HFF-Myc (cell line): ENCODE data around the gene TADA2B.
"Not testable (repeated sequence)": the region's sequence is repeated elsewhere in the genome, so short reads cannot be mapped to it uniquely, and the experiment has no call there.

Experiments used
- DNase-seq: peaks from one replicate; pipeline ENCODE4 v3.0.0-alpha.2; 2011; ENCODE audit warnings: low read depth; ENCODE audit errors: extremely low read depth
- H3K4me3 ChIP-seq: replicated peaks from 2 replicates; pipeline ENCODE4 v1.5.1; 2011; ENCODE audit warnings: low read depth, mild to moderate bottlenecking, control low read depth, low read length
- TF ChIP-seq, protein P1 (sequence below): IDR thresholded peaks from 2 replicates; pipeline ENCODE4 v1.5.1; 2012; ENCODE audit warnings: mild to moderate bottlenecking, low read depth, low read length, control low read depth; ENCODE audit errors: missing control alignments

Gene TADA2B

DNA sequence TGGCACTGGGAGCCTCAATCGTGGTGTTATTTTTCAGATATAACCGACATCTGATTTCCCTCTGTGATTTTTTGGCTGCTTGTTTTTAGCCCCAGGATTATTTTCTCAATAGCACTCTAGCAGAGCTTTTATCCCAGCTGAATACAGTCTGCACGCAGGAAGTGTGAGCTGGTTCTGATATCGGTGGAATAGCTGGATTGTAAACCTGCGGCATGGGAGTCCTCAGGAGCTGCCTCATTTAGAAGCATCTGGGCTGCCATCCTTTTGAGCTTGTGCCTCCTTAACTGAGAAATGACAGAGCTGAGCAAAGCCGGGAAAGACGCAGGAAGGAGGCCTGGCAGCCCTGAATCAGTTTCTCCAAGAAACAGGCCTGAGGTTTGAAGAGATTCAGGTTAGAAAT is 53.1 kb downstream of the TADA2B start:
- no peak for DNase-seq
- TF ChIP-seq, protein P1, sequence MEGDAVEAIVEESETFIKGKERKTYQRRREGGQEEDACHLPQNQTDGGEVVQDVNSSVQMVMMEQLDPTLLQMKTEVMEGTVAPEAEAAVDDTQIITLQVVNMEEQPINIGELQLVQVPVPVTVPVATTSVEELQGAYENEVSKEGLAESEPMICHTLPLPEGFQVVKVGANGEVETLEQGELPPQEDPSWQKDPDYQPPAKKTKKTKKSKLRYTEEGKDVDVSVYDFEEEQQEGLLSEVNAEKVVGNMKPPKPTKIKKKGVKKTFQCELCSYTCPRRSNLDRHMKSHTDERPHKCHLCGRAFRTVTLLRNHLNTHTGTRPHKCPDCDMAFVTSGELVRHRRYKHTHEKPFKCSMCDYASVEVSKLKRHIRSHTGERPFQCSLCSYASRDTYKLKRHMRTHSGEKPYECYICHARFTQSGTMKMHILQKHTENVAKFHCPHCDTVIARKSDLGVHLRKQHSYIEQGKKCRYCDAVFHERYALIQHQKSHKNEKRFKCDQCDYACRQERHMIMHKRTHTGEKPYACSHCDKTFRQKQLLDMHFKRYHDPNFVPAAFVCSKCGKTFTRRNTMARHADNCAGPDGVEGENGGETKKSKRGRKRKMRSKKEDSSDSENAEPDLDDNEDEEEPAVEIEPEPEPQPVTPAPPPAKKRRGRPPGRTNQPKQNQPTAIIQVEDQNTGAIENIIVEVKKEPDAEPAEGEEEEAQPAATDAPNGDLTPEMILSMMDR, result no peak
- no peak overlapping the region for H3K4me3 ChIP-seq

DNA sequence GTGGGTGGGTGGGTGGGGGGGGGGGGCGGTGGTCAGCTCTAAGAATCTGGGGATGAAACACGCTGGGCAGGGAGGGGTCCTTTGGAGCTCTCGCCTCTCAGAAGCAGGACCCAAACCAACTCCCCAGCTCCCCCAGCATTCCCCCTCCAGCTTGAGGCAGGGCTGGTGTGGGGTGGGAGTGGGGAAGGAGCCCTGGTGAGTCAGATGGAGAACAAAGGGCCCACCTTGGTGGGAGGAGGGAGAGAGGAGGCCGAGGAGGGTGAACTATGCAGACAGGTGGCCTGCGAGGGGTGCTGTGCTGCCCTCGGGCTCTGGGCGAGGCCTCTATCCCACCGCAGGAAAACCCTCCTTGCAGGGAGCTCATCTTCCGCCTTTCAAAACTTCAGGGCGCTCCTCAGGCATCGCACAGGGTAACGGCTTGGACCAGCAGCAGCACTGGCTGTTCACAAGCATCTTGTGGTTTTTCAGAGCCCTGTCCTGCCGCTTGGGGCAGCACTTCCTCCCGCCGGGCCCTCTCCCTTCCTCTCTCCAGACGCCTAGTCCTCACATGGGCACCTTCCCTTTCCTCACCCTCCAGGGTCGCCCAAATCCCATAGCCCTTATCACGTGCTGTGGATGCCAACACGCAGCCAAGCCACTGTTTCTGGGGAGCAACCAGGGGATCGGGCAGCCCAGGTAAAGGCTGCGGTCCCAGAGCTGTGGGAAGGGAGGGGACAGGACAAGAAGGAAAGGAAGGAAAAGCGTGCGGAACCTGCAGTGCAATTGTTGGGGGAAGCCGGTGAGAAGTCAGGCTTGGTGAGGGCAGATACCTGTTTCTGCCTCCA is 58.7 kb downstream of the TADA2B start:
- TF ChIP-seq, protein P1, result peak; percentile 83
- peak overlapping the region; percentile 24 for H3K4me3 ChIP-seq
- DNase-seq, result no peak

DNA sequence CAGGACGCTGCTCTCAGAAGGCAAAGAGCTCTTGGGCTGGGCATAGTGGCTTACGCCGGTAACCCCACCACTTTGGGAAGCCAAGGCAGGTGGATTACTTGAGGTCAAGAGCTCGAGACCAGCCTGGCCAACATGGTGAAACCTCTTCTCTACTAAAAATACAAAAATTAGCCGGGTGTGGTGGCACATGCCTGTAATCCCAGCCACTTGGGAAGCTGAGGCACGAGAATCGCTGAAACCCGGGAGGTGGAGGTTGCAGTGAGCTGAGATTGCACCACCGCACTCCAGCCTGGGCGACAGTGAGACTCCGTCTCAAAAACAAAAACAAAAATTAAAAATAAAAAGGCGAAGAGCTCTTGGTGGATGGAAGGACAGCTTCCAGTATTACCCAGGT is 59.3 kb downstream of the TADA2B start:
- DNase-seq, result not testable (repeated sequence)

DNA sequence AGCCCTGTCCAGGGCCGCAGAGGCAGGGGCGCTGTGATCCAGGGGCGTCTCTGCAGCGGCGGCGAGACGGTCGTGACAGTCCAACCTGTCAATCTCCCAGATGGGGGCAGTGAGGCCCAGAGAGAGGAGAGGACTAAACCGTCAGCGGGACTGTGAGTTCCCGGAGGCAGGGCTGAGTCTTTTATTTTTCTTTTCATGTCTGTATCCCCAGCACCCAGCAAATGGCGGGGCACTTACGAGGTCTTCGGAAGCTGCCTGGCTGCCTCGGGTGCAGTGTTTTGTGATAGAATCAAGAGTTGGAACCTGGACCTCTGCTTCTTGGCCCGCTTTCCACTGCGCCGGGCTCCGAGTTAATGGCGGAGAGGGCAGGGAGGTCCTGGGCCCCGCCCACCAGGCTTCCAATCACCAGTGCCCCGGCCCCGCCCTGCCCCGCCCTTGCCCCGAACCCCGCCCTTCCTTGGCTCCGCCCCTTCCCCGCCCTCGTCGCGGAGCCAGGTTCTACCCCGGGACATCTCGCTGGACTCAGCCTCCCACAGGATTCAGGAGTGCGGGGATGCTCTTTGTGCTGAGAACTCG is 59.9 kb downstream of the TADA2B start:
- TF ChIP-seq, protein P1, result no peak
- peak overlapping the region; percentile 61 for H3K4me3 ChIP-seq
- DNase-seq, result no peak

More for the DNA sequence above, 59.3 kb downstream of the TADA2B start:
- peak overlapping the region; percentile 61 for H3K4me3 ChIP-seq

DNA sequence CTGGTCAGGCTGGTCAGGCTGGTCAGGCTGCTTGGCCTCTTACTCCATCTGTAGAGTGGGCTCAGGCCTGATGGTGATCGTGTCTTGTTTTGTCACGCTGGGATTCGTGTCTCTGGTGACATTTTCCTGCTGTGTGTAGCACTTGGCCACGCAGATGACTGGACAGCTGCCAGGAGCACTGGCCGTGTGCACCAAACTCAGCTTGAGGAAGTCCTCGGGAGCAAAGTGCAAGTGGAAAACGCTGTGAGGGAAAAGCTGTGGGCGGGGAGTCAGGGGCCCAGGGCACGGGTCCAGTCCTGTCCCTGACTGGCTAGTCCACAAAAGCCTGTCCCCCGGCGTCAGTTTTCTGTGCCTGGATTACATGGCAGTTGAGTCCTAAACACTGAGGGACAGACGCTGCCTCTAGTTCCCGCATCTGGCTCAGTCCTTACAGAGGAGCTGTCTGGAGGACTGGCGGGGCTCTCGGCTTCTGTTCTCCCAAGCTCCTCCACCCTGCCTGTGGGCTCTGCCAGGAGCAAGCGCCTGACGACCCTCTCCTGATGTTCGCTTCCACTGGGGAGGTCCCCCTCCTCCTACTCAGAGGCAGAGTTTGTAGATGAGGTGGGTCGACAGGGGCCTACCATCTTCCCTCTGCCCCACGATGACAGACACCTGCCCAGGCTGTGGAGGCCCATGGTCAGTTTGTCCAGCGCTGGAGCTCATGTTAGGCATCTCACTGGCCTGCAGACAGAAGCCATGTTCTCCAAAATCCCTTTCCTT is 60.6 kb downstream of the TADA2B start:
- TF ChIP-seq, protein P1, result no peak
- peak overlapping the region; percentile 61 for H3K4me3 ChIP-seq
- no peak for DNase-seq

DNA sequence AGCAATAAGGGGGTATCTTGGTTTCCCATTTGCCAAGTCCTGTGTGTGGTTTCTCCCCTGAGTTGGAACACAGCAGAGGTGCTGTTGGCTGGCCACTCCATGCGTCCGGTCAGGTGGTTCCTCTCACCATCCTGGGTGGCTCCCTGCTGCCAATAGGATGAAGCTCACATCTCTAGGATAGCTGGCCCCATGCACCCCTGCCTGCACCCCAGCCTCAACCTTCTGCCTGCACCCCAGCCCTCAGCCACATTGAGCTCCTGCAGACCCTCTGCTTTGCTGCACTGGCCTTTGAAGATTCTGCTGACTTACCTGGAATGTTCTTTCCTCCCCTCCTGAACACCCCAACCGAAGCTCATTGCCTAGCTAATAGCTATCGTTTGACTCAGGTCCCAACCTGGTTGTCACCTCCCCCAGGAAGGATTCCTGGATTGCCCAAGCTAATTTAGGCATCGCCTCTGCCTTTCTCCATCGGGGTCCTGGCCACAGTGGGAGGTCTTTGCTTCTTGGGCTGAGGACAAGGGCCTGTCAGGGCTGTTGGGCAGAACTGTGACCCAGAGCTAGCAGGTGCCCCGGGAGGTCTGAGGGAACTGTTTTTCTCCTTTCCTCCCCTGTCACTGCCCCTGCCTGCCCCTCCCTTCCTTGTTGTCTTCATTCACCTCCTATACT is 61.3 kb downstream of the TADA2B start:
- no peak for DNase-seq
- TF ChIP-seq, protein P1, result no peak

More for the DNA sequence above, 61.3 kb downstream of the TADA2B start:
- H3K4me3 ChIP-seq, result no peak overlapping the region
